ENCODE results near the gene RAB3D. TPM values are rescaled to one million over a fixed set of nuclear protein-coding genes. Genes with fewer than 3 reads are reported as not detected.

Gene RAB3D
- total RNA-seq, 1 experiment from 2014 or later = 29.4 TPM

GRCh38 chr19:11286312-11286974 is 53.0 kb downstream of the RAB3D start:
- Histone ChIP-seq H2BK20ac (ENCODE audit: low read depth, low read length, poor library complexity, severe bottlenecking) (no peak overlapping the region), H3K9ac (ENCODE audit: extremely low read depth, insufficient read length, low read length) (no peak overlapping the region), H4K5ac (ENCODE audit: insufficient read length, low read depth, low read length) (no peak overlapping the region), H3K23me2 (ENCODE audit: insufficient read length, low read depth, low read length, poor library complexity, severe bottlenecking) (no peaks in the 10 kb centered on the region), H3K18ac (ENCODE audit: insufficient read length, low read depth, low read length) (no peak overlapping the region), H3T11ph (ENCODE audit: low read length) (no peak overlapping the region), H2BK120ac (ENCODE audit: low read depth, low read length, poor library complexity, severe bottlenecking) (no peak overlapping the region), H3K4me1 (ENCODE audit: insufficient read depth, low read length) (no peaks in the 10 kb centered on the region), H3K56ac (ENCODE audit: insufficient read length, low read depth, low read length) (no peak overlapping the region), H3K79me2 (ENCODE audit: insufficient read depth, low read length) (no peaks in the 10 kb centered on the region), H3K4ac (ENCODE audit: low read depth, low read length) (no peak overlapping the region), H2AFZ (ENCODE audit: low read length) (no peak overlapping the region), H3K27ac (ENCODE audit: insufficient read length, low read depth, low read length) (no peak overlapping the region), H2BK12ac (ENCODE audit: insufficient read length, low read depth, low read length) (no peak overlapping the region), H2BK15ac (ENCODE audit: low read depth, low read length) (no peak overlapping the region), H3K79me1 (ENCODE audit: insufficient read depth, low read depth, low read length, poor library complexity, severe bottlenecking) (no peaks in the 10 kb centered on the region), H2BK5ac (ENCODE audit: insufficient read length, low read length) (no peak overlapping the region), H3K14ac (ENCODE audit: insufficient read depth, low read length) (no peak overlapping the region), H3K27me3 (ENCODE audit: insufficient read depth, low read length) (no peaks in the 10 kb centered on the region), H4K91ac (ENCODE audit: insufficient read length, low read depth, low read length) (no peak overlapping the region), H3K23ac (ENCODE audit: insufficient read length, low read depth, low read length) (no peak overlapping the region), H3K9me3 (ENCODE audit: control insufficient read depth, low read depth, low read length) (no peaks in the 10 kb centered on the region), H4K20me1 (ENCODE audit: control insufficient read depth, insufficient read depth, insufficient read length) (no peaks in the 10 kb centered on the region), H4K8ac (replicated peaks; ENCODE audit: insufficient read length, low read depth, low read length) (no peak overlapping the region), H3K4me2 (ENCODE audit: insufficient read depth, insufficient read length, low read length) (no peak overlapping the region), H2AK5ac (ENCODE audit: insufficient read length, low read length) (no peak overlapping the region)
- Mint-ChIP-seq H3K36me3 (ENCODE audit: insufficient read depth in 1 of 3, low read depth in 3 of 3) (no peaks in the 10 kb centered on the region; a peak in 2 of 7 replicates), H3K27ac (no peak overlapping the region), H3K4me3 (no peak overlapping the region), H3K9me3 (no peaks in the 10 kb centered on the region), H3K4me1 (no peaks in the 10 kb centered on the region), H3K27me3 (ENCODE audit: low read depth) (peaks cover 3% of the 10 kb centered on the region)
- no peak for TF ChIP-seq CTCF (conservative IDR thresholded peaks at IDR 0.05)
- WGBS (ENCODE audit: extremely low coverage, insufficient read length, low lambda C conversion rate) = no CpG with 5 or more reads among the region's 6 CpGs
- no peak for DNase-seq

Measured in H9 (cell line).